ENCODE data around the gene PSMA7. TPM values are rescaled to one million over a fixed set of nuclear protein-coding genes. Genes with fewer than 3 reads are reported as not detected.
"Not testable (repeated sequence)": the region's sequence is repeated elsewhere in the genome, so short reads cannot be mapped to it uniquely, and the experiment has no call there.

PSMA7 gene
- total RNA-seq, 4 donors from 2014 or later: 154 to 241 (median 234) TPM

DNA sequence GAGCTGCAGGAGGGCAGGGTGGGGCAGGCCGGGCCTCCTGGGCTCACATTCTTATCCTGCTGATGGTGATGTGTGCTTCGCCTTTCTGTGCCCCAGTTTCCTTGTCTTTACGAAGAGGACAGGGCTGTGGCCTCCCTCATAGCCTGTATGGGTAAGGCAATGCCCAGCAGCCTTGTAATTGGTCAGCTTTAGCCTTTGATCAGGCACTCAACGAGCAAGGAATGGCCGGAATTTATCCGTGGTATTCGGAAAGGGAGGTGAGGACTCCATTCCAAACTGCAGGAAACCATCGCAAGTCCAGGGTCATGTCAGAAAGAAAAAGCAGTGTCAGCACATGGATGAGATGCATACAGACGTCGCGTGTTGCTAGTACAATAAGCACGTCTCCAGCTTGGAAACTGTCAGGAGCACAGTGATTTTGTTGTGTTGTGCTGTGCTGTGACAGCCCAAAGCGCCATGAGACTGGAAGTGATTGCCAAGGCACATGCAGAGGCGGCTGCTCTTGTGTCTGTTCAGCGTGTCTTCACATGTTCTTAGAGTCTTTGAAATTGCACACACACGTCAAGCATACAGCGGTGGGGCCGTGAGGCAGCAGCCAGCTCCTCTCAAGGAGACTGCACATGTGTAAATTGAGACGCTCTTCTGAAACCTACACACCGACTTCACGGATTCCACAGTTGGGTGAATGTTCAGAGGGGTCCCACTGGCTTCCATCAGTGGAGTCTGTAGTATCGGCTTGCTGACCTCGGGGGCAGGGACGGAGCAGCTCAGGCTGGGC lies 6.5 kb upstream of the PSMA7 start:
- no peak overlapping the region for H3K27ac ChIP-seq
- in situ Hi-C loops (cut with MboI; ENCODE audit: low pct_ligation_motif_present in 1 of 4, low pct_unique_long_range_greater_than_20kb in 1 of 4, low sequenced_read_pairs in 3 of 4): loop anchor here in 2 of 4 donors (10.0 kb wide), 2 partner anchors 125 to 135 kb away; no protein-coding TSS in a partner anchor
- DNase-seq: no peak
- intact Hi-C loops (cut with DNase I; ENCODE audit: low total_unique reads): no loop called here
- no peak overlapping the region for H3K4me3 ChIP-seq
- H3K27me3 ChIP-seq: no peaks in the 10 kb centered on the region
- H3K36me3 ChIP-seq: no peaks in the 10 kb centered on the region
- WGBS, 2 donors (ENCODE audit: low coverage in 1 of 2): 80 to 86% methylated on average over 9 to 24 of the region's 24 CpGs
- peaks cover 5 to 12% (median 8%) of the 10 kb centered on the region in 4 donors for H3K4me1 ChIP-seq
- TF ChIP-seq, protein P1, sequence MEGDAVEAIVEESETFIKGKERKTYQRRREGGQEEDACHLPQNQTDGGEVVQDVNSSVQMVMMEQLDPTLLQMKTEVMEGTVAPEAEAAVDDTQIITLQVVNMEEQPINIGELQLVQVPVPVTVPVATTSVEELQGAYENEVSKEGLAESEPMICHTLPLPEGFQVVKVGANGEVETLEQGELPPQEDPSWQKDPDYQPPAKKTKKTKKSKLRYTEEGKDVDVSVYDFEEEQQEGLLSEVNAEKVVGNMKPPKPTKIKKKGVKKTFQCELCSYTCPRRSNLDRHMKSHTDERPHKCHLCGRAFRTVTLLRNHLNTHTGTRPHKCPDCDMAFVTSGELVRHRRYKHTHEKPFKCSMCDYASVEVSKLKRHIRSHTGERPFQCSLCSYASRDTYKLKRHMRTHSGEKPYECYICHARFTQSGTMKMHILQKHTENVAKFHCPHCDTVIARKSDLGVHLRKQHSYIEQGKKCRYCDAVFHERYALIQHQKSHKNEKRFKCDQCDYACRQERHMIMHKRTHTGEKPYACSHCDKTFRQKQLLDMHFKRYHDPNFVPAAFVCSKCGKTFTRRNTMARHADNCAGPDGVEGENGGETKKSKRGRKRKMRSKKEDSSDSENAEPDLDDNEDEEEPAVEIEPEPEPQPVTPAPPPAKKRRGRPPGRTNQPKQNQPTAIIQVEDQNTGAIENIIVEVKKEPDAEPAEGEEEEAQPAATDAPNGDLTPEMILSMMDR (IDR thresholded peaks at IDR 0.05): no peak
- TF ChIP-seq POLR2A (IDR thresholded peaks at IDR 0.05) (no peak), EP300 (IDR thresholded peaks at IDR 0.05; ENCODE audit: low read depth) (no peak)
- no peaks in the 10 kb centered on the region for H3K9me3 ChIP-seq

DNA sequence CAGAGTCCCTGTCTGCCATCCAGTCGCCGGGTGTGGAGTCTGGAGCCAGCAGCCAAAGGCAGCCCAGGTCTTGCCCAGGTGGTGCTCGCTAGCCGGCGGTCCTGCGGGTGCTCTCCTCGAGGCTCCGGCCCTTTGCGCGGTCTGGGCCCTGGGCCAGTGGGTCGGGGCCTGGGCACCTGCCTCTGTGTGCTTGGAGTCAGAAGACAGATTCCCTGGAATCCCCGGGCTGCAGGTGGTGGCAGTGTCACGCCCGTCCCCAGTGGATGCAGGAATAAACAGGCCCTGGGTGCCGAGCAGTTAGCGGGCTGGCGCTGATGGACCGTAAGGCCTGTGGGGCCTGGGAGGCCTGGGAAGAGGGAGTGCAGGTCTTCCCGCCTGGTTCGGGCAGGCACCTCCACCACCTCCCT lies 5.7 kb upstream of the PSMA7 start:
- H3K27ac ChIP-seq: no peak overlapping the region
- intact Hi-C loops (cut with DNase I; ENCODE audit: low total_unique reads): no loop called here
- no peak overlapping the region for H3K4me3 ChIP-seq
- no peaks in the 10 kb centered on the region for H3K27me3 ChIP-seq
- no peak for DNase-seq
- TF ChIP-seq EP300 (IDR thresholded peaks at IDR 0.05; ENCODE audit: low read depth): no peak
- TF ChIP-seq, protein P1 (IDR thresholded peaks at IDR 0.05): no peak
- TF ChIP-seq POLR2A (IDR thresholded peaks at IDR 0.05): no peak
- TF ChIP-seq POLR2AphosphoS5 (IDR thresholded peaks at IDR 0.05): no peak
- peaks cover 6 to 15% (median 13%) of the 10 kb centered on the region in 4 donors for H3K4me1 ChIP-seq
- in situ Hi-C loops (cut with MboI; ENCODE audit: low pct_ligation_motif_present in 1 of 4, low pct_unique_long_range_greater_than_20kb in 1 of 4, low sequenced_read_pairs in 3 of 4): loop anchor here in 2 of 4 donors (10.0 kb wide), 2 partner anchors 124 to 134 kb away; no protein-coding TSS in a partner anchor
- H3K9me3 ChIP-seq: no peaks in the 10 kb centered on the region
- WGBS, 2 donors (ENCODE audit: low coverage in 1 of 2): 81% methylated on average over 6 of the region's 20 CpGs; no CpG with 5 or more reads in 1 of the 2 donors
- no peaks in the 10 kb centered on the region for H3K36me3 ChIP-seq

DNA sequence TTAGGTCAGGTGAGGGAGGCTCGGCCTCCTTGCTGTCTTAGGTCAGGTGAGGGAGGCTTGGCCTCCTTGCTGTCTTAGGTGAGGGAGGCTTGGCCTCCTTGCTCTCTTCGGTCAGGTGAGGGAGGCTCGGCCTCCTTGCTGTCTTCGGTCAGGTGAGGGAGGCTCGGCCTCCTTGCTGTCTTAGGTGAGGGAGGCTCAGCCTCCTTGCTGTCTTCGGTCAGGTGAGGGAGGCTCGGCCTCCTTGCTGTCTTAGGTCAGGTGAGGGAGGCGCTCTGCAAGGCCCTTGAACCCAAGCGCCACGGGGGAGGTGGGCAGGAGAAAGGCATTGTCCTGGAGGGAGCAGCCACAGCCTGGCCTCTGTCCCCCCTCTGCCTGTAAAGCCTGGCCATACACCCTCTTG lies 5.2 kb upstream of the PSMA7 start:
- H3K4me1 ChIP-seq: peaks cover 6 to 15% (median 13%) of the 10 kb centered on the region in 4 donors
- H3K9me3 ChIP-seq; H3K36me3 ChIP-seq; H3K4me3 ChIP-seq; intact Hi-C loops (cut with DNase I; ENCODE audit: low total_unique reads); DNase-seq; H3K27me3 ChIP-seq; H3K27ac ChIP-seq: not testable (repeated sequence)
- WGBS, 2 donors (ENCODE audit: low coverage in 1 of 2): 90% methylated on average over 9 of the region's 10 CpGs; no CpG with 5 or more reads in 1 of the 2 donors
- in situ Hi-C loops (cut with MboI; ENCODE audit: low pct_ligation_motif_present in 1 of 4, low pct_unique_long_range_greater_than_20kb in 1 of 4, low sequenced_read_pairs in 3 of 4): loop anchor here in 2 of 4 donors (10.0 kb wide), 2 partner anchors 124 to 134 kb away; no protein-coding TSS in a partner anchor

DNA sequence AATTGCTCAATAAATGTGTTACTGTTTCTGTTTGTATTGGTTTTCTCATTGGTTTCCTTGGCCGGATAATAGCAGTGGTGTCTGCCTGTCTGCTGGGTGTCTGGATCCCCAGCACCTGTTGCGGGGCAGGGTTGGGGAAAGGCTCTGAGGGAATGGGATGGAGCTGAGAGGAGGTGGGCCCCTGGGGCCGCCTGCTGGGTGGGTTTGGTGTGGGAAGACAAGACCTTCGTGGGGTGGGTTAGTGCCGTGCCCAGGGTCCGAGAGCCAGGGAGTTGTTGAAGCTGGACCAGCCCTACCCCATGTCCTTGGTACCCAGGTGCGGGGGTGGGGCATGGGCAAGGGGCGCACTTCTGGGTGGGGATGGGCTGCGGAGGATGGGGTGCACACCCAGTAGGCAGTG lies 4.3 kb upstream of the PSMA7 start:
- peaks cover 6 to 15% (median 13%) of the 10 kb centered on the region in 4 donors for H3K4me1 ChIP-seq
- TF ChIP-seq, protein P1 (IDR thresholded peaks at IDR 0.05): no peak
- TF ChIP-seq POLR2A (IDR thresholded peaks at IDR 0.05) (no peak), EP300 (IDR thresholded peaks at IDR 0.05; ENCODE audit: low read depth) (no peak), POLR2AphosphoS5 (IDR thresholded peaks at IDR 0.05) (no peak)
- no peaks in the 10 kb centered on the region for H3K27me3 ChIP-seq
- DNase-seq: no peak
- no peak overlapping the region for H3K4me3 ChIP-seq
- H3K27ac ChIP-seq: no peak overlapping the region
- intact Hi-C loops (cut with DNase I; ENCODE audit: low total_unique reads): no loop called here
- in situ Hi-C loops (cut with MboI; ENCODE audit: low pct_ligation_motif_present in 1 of 4, low pct_unique_long_range_greater_than_20kb in 1 of 4, low sequenced_read_pairs in 3 of 4): loop anchor here in 2 of 4 donors (10.0 kb wide), 2 partner anchors 123 to 133 kb away; no protein-coding TSS in a partner anchor
- H3K36me3 ChIP-seq: no peaks in the 10 kb centered on the region
- WGBS, 2 donors (ENCODE audit: low coverage in 1 of 2): 60 to 94% methylated on average over 1 to 9 of the region's 9 CpGs
- no peaks in the 10 kb centered on the region for H3K9me3 ChIP-seq

Measured in transverse colon (tissue), 4 donors.